GM12874 (cell line): ENCODE measurements around the gene LSM8.

Experiments used
- CTCF ChIP-seq: IDR thresholded peaks from 2 replicates; pipeline ENCODE4 v1.5.1; 2011; ENCODE audit warnings: low read depth, mild to moderate bottlenecking, control low read depth, low read length, moderate library complexity; ENCODE audit not compliant: insufficient read depth

Gene LSM8

GRCh38 chr7:118183786-118184564 lies at the start of gene LSM8:
Gene LSM8 (plus strand): TSS chr7:118184164. CDS start chr7:118184224, 60 bp downstream.
- no peak for TF ChIP-seq CTCF

GRCh38 chr7:118140468-118140867 lies 43.5 kb upstream of the LSM8 start:
- TF ChIP-seq CTCF, result no peak

DNA sequence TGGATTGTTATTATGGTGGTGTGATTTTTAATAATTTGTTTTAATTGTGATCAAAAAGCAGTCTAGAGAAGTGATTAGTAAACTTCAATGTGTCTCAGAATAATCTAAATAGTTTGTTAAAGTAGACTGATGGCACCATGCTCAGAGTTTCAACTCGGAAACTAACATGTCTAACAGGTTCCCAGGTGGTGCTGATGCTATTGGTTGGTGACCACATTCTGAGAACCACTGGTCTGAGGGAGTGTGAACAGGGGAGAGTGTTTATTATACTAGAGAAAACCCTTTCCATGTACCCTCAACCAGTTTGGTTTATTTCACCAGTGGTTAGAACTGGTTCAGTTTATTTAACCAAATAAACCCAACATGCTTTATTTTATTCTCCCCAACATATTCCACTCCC lies 42.0 kb upstream of the LSM8 start:
- TF ChIP-seq CTCF, result no peak

DNA sequence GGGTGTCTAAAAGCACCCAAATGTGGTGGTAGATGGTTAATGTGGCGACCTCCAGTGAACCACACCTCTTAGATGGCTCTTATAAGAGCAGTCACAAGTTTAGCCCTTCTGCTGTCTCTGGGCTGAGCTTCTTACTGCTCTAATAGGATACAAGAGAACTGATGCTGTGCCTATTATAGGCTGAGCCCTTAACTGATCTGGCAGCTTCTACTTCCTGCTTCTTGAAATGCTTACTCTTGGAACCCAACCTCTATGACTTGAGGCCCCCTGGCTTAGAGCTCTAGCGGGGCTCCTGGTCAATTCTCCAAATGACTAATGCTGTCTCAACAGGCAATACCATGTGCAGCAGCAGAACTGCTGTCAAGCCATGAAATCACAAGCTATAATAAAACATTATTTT lies 35.0 kb upstream of the LSM8 start:
- no peak for TF ChIP-seq CTCF

GRCh38 chr7:118149394-118149793 lies 34.6 kb upstream of the LSM8 start:
- TF ChIP-seq CTCF, result no peak

DNA sequence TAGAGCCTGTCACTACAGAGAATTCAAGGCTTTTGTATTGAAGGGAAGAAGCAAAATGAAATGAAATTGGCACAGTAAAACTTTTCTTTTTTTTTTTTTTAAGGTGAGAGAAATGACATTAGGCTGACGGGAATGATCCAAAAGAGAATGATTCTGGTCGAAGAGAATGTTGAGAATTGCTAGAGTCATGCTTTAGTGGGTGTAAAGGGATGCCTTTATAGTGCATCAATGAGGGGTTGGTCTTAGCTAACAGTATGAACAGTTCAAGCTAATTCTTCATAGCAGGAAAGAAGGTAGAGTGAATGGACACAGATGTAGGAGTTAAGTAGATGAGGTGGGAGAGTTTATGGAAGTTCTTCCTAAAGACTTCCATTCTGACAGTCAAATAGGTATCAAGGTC lies 32.3 kb upstream of the LSM8 start:
- TF ChIP-seq CTCF, result no peak

GRCh38 chr7:118152149-118152548 lies 31.8 kb upstream of the LSM8 start:
- no peak for TF ChIP-seq CTCF
